HS-27A (cell line): Measurements from ENCODE around the gene PATZ1.
"Not testable (repeated sequence)": the region's sequence is repeated elsewhere in the genome, so short reads cannot be mapped to it uniquely, and the experiment has no call there.

Experiments
- DNase-seq: peaks from one replicate; pipeline ENCODE4 v3.0.0-alpha.2; 2012; ENCODE audit warnings: low read depth, missing footprints

PATZ1 gene

GRCh38 chr22:31342389-31343140 lies 3.6 kb downstream of the PATZ1 start:
- no peak for DNase-seq

- no peak for DNase-seq
These were observed 4.6 kb downstream of the PATZ1 start for GRCh38 chr22:31341386-31342088.

- no peak for DNase-seq
These were observed 5.3 kb downstream of the PATZ1 start for GRCh38 chr22:31340765-31341247.

DNA sequence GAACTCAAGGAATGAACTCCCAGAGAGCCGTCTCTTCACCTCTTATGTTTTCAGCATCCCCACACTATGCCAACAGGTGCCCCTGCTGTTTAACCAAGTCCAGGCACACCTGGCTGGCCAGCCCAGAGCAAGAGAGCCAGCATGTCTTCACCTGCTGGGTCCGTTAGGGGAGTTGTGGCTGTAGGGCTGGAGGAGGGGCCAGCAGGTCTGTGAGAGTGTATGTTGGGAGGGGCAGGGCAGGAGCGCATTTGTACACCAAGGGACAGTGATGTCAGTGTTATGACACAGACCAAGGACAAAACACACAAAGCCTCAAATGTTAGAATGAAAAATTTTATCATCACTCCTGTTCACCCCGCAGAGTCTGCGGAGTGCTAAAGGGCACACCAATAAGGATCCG lies 5.8 kb downstream of the PATZ1 start:
- no peak for DNase-seq

DNA sequence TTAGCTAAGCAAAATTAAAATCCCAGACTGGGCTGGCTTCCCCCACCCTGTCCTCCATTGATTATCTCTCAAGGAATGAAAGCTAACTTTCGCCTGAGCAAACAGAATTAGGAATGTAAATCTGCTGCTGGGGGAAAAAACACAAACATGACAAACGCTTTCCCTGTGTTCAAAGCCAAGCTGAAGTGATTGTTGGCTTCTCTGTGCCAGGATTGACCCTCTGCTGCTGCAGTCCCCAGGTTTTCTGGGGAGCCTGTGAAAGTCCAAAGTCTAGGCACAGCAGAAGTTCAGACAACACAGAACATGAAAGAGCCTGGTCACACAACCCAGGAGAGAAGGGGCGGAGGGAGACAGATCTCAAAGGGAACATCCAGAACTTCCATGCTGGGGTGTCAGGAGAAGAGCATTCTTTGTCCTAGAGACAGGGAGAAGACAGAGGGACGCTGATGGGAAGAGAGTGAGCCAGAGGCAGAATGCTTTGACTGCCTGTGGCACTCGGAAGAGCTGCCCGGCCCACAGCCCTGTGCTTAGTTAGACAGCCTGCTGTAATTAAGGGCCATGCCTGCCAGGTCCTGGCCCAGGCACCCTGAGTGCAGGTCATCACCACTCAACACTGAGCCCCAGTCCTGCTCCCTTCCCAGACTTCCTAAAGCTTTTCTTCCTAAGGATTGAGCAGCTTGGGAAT lies 6.9 kb downstream of the PATZ1 start:
- DNase-seq = no peak

GRCh38 chr22:31337178-31337577 lies 9.0 kb downstream of the PATZ1 start:
- DNase-seq = no peak

DNA sequence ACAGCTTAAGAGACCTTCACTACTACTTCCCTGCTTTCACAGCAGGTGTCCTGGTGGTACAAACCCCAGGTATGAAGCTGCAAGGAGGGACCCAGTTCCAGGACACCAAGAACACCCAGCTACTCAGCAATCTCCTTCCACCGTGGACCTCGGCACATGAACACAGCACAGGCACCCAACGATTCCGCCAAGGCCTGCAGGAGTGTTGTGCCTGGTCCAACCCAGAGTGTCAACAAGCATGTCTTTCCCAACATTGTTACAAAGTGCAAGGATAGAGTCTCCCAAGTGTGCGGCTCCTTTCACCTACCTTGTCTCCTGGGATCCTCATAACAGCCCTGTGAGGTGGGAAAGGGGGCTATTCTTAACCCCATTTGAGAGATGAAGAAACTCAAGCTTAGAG lies 11.8 kb downstream of the PATZ1 start:
- DNase-seq = no peak

- DNase-seq = no peak
These were observed 12.5 kb downstream of the PATZ1 start for GRCh38 chr22:31333641-31334040.

DNA sequence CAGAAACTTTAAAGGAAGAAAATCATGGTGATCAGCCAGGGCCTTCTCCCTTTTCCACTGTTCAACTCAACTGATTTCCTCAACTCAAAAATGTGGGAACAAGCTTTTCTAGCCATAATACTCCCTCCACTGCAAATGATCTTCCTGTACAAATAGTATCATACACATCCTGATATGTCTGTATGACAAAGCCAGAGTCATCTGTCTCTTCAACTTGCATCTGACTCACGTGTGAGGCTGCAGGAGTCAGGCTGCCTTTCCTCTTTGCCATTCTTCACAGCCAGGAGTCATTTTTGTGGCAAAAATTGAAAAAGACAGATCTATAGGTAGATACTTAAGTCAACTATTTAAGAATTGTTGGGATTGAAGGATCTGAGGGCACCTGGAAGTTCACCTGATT lies 13.3 kb downstream of the PATZ1 start:
- DNase-seq = no peak

- DNase-seq = no peak
These were observed 14.1 kb downstream of the PATZ1 start for GRCh38 chr22:31332010-31332409.

DNA sequence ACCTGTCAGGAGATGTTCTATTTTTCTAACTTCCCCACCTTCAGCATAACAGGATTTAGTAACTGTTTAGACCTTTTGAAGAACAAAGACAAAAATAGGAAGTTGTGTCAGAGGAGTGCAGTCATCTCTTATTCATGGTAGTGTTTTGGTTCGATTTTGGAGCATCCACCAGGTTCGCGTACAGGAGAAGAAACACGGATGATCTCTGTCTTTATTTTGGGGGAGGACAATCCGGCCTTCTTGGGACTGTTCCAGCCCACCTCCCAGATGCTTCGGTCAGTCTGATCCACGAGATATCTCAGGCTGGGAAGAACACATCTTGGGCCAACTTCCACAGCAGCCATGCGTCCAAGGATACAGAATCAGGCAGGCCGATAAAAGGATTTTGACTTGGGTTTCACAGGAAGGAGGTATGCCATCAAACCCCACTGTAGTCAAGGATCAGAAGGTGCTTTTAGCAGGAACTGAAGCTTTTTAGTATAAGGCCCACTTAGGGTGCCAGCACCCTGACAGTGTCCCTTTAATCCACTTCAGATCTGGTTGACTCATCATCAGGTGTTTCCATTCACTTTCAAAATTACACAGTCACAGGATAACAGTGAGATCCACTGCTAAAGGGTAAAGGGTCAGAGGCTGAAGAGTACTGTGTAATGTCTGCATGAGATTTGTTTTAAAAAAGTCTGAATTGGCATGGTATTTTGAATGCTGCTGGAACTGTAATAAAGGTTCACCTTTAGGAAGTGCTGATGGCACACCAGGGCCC lies 16.5 kb downstream of the PATZ1 start:
- no peak for DNase-seq

DNA sequence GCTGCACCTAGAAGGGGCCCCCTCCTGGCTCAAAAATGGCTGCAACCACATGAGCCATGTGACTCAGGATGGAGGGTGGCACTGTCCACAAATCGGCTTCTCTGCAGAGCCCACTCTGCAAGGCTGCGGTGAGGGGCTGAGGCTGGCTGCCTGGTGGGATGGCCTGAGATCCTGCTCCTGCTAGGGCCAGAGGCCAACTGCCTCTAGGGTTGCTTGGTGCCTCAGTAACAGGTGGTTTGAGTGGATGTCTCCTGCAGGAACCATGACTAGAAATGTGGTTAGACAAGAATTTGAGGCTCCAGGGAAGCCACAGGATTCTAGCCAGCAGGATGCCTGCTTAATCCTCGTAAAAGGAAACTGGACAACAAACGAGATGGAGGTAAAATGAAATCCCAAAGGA lies 17.1 kb downstream of the PATZ1 start:
- DNase-seq = no peak

DNA sequence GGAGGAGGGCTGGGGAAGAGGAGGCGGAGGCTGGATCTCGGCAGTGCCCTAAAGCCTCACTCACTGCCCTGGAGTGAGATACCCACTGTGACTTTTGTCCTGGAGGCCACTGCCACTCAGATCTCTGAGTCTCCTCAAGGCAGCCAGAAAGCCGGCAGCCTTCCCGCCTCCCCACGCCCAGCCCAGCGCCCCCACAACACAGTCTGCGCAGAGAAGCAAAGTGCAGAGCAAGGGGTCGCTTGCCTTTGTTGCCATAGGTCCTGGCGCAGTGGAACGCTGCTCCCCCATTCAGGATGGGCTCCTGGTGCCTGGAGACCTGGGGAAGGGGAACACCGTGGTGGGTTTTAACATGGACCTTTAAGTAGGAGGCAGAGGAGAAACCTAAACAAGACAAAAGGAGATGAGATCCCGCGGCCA lies 17.6 kb downstream of the PATZ1 start:
- DNase-seq = no peak

DNA sequence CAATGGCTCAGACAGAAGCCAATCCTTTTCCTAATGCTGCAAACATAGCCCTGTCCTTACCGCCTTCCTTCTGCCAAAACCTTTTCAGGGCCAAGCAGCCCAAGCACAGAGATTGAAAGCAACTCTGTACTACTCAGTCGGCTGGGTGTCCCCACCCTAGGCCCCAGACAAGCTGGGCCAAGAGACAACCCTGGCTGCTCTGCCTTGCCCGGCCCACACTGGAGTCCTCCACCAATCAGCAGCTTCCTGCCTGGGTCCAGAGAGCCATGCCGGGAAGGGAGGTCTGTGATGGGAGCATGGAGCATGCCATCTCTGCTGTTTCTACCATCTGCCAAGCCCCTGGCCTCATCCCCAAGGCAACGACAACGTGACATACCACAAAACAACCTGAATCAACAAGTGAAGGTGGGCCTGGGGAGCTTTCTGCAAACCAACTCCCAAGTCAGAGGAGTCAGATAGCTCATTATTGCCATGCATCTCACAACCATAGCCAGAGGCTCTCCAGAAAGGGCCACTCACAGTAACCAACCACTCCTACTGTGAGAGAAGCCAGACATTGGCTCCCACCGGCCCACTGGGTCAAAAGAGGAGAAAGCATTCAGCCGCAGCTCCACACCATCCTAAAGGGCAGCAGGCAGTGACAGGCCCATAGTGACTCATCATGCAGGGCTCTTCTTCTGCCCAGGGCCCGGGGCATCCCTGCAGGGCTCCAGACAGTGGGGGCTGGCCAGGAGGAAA lies 18.2 kb downstream of the PATZ1 start:
- no peak for DNase-seq

GRCh38 chr22:31326877-31327276 lies 19.3 kb downstream of the PATZ1 start:
- no peak for DNase-seq

DNA sequence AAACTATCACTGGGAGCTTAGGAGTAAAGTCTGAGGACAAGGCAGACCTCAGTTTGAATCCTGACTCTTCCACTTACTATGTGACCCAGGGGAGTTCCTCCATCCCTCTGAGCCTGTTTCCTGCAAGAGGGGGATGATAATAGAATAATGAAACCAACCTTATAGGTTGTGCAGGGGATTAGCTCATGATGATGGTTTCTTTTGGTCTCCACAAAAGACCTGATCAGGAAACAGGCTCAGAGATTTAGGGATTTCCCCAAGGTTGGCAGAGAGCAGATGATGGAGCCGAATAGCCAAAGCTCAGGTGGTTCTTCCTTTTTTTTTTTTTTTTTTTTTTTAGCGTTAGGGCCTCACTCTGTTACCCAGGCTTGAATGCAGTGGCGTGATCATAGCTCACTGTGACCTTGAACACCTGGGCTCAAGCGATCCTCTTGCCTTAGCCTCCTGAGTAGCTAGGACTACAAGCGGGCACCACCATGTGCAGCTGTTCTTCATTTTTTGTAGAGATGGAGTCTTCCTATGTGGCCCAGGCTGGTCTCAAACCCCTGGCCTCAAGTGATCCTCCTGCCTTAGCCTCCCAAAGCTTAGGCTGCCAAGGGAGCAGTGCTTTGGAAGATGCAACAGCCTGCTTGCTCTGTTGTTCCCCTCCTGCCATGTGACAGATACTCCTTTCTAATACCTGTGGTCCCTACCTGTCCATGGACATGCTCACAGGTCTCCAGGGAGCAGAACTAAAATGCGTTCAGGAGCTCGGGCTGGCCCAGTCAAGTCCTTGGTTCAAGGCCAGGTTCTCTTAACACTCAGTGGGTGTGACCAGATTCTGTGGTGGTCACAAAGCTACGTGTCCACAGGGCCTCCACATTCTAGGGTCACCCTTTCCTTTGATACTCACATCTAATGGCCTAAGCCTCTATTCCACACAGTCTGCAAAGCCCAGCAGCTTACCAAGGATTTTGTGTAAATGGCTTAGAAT lies 22.3 kb downstream of the PATZ1 start:
- no peak for DNase-seq

DNA sequence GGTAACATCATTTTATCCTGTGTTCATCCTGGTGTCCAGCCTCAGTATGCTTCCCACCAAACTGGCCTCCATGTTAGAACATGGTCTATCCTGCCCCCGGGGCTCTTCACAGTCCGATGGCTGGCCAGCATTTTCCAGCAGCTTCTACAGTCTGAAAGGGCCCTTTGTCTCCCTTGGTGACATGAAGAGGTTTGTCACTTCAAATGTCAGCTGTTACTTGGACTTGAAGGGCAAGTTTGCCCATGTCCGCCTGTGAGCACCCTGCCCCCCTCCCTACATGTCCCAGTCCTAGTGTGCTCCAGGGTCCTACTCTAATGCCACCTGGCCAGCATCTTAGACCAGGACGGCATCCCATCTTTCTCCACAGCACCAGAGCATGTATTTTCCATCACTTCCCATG lies 24.7 kb downstream of the PATZ1 start:
- no peak for DNase-seq

- DNase-seq = not testable (repeated sequence)
These were observed 31.9 kb downstream of the PATZ1 start for GRCh38 chr22:31314220-31314619.

- DNase-seq = no peak
These were observed 32.6 kb downstream of the PATZ1 start for GRCh38 chr22:31313366-31314147.
